GM19193 (cell line): Measurements from ENCODE around the gene KIFC3.

Source experiments
- POLR2A ChIP-seq: IDR thresholded peaks from 4 replicates; pipeline ENCODE4 v1.6.1; 2011; ENCODE audit not compliant: insufficient read depth, insufficient read length; ENCODE audit errors: extremely low read depth

KIFC3 gene

DNA sequence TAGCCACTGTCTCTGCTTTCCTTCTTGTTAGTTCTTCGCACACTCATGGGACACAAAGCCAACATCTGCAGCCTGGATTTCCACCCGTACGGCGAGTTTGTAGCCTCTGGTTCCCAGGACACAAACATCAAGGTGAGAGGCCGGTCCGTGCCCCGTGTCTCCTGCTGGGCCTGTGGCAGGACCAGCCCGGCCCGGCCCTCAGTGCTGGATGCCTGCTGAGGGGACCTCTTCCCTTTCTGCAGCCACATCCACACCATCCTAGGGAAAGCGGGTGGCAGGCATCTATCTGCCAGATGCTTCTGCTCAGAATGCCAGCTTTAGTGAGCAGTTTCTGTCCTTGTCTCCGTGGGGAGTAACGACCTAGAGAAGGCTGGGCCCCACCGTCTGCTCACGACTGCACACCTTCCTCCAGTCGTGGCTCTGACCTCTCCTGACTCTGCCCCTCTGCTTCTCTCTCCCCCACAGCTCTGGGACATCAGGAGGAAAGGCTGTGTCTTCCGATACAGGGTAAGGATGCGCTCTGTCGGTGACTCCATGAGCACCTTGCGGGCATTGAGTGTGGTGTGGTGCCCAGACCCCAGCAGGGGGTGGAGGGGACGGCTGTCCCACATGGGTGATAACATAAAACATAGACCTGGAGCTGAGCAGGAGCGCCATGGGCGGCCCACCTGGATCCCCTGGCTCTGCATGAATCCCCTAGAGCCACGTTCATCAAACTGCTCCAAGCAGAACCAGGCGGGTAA is 51.3 kb downstream of the KIFC3 start:
- TF ChIP-seq POLR2A = no peak

GRCh38 chr16:57749856-57750452 is 52.3 kb downstream of the KIFC3 start:
- no peak for TF ChIP-seq POLR2A

DNA sequence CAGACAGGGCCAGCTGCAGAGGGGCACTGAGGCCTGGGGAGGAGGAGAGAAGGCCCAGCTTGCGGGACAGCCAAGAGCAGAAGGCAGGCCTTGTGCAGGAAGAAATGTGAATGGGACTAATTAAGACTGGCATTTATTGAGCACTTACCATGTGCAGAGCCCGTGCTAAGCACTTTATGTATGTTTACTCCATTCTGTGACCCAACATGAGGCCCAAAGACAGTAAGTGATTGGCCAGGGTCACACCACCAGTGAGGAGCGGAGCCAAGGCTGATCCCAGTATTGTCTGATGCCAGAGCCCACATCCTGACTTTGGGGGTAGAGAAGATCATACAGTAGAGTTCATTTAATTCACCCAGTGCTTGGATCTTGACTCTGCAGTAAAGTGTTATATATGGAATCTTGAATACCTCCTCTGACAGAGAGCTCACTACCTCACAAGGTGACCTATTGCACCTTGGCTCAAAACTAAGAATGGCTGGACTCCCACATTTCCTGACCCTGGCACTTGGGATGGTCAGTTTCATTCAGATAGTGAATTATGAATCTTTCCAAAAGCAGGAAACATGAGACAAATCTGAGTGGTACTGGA is 53.1 kb downstream of the KIFC3 start:
- no peak for TF ChIP-seq POLR2A

DNA sequence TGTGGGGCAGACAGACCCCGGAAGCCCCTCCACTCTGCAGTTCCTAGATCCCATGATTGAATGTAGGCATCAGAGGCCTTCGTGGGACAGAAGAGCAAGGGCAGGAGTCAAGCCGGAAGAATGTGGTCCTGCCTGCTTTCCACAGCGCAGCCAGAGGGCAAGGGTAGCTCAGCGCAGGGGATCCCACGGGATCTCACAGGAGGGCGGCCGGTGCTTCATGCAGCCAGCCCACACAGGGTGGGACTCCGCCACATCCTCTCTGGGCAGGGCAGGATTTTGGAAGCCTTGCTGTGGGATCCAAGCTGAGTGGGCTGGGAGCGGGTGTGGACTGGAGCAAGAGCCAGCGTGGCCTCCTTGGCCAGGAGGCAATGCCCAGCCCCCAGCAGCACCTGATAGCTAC is 53.7 kb downstream of the KIFC3 start:
- TF ChIP-seq POLR2A = no peak

- TF ChIP-seq POLR2A = no peak
These were observed 54.3 kb downstream of the KIFC3 start for GRCh38 chr16:57747996-57748395.

DNA sequence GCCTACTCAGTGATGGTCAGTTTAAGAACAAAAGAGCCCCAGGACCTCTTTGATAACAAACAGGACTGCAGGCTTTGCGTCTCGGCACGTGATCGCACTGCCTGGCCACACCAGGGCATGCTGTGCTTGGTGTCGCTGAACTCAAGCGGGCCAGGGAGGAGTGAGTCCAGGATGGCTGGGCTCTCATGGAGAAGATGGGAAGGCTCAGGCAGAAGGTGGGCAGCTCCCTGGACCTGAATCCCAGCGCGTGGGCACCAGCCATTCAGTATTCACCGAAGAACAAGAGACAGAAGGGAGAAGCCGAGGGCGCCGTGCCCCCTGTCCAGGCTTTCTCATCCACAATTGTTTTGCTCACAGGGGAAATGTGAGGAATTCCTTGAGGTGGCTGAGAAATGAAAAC is 54.8 kb downstream of the KIFC3 start:
- TF ChIP-seq POLR2A = no peak

DNA sequence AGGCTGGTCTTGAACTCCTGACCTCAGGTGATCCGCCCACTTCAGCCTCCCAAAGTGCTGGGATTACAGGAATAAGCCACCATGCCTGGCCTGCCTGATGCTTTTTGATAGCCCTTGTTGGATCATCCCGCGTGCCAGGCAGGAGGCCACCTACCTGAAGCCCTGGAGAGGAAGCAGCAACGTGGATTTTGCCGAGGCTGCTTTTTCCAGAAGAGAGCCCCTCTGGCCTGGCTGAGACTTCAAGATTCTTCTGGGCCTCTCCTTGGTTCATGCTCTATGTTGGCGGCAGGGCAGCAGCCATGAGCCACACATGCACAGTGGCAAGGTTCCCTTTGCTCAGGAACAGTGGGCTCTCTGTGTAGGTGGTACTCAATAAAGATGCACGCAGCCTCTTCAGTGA is 55.2 kb downstream of the KIFC3 start:
- no peak for TF ChIP-seq POLR2A

DNA sequence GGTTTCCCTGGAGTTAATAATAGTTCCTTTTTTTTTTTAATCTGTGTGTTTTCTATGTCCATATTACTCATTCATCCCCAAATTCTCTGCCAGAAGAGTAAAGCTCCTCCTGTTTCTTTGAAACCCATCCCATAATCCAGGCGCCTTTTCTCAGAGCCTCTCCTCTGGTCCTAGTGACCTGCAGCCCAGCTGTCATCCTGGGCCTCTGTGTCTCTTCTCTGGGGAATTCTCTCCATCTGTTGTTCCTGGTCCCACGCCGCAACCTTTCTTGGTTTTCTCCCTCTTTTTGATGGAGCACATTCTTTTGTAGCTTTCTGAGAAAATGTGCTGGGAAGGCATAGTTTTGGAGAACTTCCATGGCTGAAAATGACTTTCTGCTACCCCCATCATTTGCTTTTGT is 56.5 kb downstream of the KIFC3 start:
- no peak for TF ChIP-seq POLR2A

- TF ChIP-seq POLR2A = no peak
These were observed 57.7 kb downstream of the KIFC3 start for GRCh38 chr16:57744642-57744903.

GRCh38 chr16:57743886-57744641 is 58.2 kb downstream of the KIFC3 start:
- no peak for TF ChIP-seq POLR2A

DNA sequence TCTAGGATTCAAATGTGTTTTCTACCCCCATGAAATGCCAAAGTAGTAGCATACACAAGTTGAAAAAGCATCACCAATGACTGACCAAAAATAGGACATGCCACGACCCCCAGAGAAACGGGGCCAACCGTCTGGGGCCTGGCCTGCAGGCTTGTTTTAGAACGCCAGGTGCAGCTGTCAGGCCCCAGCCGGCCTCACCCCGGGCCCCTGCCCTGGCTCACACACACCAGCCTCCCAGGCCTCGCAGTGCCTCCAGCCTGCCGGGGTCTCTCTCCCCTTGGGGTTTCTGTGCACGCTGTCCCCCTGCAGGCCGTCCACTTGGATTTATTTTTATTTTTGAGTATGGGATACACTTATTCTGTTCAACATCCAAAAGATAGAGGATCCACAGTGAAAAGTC is 58.8 kb downstream of the KIFC3 start:
- no peak for TF ChIP-seq POLR2A

- TF ChIP-seq POLR2A = no peak
These were observed 59.7 kb downstream of the KIFC3 start for GRCh38 chr16:57742543-57742942.

DNA sequence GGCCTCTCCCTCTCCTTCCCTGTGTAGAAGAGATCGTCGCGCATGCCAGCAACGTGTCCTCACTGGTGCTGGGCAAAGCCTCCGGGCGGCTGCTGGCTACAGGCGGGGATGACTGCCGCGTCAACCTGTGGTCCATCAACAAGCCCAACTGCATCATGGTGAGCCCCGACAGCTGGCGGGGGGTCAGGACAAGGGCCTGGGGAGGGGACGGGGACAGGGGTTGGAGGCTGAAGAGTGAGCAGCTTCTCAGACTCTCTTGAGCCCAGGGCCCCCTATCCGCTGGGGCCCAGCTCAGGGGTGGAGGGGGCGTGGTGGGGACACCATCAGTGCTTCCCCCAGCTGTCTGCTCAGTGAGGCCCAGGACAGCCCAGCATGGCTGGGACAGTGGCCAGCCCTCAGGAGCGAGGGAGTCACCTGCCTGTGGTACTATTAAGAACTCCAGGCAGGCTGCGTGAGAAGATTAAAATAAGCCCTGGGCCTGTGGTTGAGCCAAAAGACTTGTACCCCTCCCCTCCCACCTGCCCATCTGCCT is 60.6 kb downstream of the KIFC3 start:
- no peak for TF ChIP-seq POLR2A

GRCh38 chr16:57740423-57741071 is 61.7 kb downstream of the KIFC3 start:
- no peak for TF ChIP-seq POLR2A

DNA sequence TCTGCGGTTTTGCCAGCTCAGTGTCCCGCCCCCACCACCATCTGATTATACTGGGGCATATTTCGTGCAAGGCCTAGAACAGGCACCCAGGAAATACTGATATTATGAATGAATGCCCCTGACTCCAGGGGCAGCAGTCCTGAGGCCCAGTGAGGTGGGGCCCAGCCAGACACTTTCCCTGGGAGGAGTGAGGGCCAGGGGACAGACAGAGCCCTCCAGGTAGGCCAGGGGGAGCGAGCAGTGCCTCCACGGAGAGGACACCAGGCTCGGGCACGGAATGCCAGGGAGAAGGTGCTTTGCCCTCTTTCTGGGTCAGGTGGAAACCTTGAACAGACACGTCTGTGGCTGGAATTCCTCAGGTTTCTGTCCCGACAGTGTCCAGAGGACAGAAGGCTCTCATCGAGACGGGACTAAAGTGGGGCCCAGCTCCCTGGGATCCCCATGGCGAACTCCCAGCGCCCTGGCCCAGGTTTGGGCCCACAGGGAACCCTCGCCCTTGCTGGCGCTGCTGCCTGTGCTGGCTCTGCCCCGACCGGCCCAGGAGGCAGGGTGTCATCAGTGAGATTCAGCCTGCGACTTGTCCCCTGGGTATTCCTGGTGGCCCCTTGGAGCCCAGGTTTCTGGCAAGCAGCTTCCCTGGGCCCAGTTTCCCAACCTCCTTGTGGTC is 62.4 kb downstream of the KIFC3 start:
- TF ChIP-seq POLR2A = no peak

- TF ChIP-seq POLR2A = no peak
These were observed 63.4 kb downstream of the KIFC3 start for GRCh38 chr16:57738844-57739243.
